Activated CD8-positive, alpha-beta memory T cell treated with anti-CD3 and anti-CD28 coated beads for 1 hour (primary cell): Measurements from ENCODE around the gene PPWD1.

Experiments
- DNase-seq, 2 donors: peaks; one replicate each; pipeline ENCODE4 v3.0.0-alpha.2; 2020; ENCODE audit warnings: low read depth in 1 of 2; ENCODE audit errors: extremely low read depth in 1 of 2

PPWD1 gene

DNA sequence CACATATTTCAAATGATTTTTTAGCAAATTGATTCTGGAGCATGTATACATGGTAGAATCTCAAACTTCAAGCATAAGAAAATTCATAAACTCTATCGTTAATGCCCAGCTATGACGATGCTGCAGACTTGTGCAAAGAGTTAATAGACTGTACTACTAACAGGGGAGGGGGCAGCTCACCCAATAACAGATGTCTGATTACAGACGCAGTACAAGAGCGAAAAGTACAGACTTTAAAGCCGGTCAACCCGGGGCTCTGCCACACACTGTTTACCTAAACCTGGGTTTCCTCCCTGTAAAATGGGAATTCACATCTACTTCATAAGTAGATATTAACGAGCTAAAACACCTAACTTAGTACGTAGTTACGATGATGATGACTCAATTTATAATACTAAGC, 60.4 kb downstream of the PPWD1 start:
- DNase-seq = no peak

DNA sequence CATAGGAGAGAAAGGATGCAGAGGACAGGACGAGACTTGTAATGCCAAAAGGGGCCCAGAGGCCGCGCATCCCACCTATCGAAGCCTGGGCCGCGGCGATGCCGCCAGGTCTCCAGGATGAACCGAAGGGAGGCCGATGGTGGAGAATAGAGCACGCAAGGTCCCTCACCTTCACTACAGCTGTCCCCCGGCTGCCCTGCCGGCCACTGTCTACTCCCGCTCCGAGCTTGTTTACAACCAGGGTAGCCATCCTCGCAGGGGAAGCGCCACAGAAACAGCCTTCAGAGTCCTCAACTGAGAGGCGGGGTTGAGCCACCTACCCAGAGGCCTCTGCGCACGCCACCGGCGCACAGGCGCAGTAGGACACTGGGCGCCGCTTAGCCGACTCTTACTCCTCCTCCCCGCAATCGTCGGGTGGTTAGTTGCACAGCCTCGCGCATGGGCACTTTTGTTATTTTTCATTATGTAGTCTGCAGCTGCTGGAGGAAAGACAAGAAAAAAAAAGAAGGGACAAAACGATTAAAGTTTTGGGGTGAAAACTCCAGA, 61.0 kb downstream of the PPWD1 start, which contains the start of gene TRIM23:
Gene TRIM23 (minus strand): TSS at position 309 of the 546 bp plus-strand sequence. CDS start 59 bp downstream, at position 250.
- DNase-seq = peak; percentile 79 to 82

DNA sequence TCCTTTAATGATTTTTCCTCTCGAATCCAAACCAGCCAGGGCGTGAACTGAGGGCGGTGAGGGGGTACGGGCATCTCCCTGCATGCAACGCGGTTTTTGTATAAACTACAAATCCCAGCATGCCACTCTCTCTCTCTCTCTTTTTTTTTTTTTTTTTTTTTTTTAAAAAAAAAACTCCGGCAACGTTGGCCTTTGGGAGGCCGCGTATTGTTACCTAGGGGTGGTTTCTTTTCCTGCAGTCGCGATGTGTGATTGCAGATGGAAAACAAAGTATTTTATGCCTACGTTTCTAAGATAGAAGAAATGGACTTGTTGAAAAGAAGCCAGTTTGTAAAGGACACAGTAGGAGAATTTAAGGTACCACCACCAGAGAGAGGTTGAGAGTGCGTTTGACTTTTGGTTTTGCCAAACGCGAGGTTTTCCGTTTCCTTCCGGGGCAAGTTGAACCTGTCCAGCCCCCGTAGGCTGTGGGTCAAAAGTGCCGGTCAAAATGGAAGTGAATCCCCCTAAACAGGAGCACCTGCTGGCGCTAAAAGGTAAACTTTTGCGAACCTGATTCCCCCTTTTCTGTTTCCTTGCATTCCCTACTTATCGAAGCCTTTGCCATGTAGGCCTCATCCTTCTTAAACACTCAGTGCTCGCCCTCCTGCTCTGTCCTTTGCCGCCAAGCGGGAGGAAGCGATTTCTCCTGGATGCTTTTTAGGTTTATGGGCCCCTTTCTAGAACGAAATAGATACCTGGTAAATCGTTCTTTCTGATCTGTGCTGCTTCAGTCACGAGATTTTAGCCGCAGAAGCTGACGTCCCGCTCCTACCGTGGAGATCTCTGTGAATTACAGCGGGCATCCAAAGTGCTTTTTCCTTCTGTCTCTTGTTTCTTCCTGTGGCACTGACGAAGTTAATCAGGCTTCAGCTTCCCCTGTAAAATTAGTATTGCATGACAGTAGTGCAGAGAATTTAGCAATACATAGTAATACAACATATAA, 61.8 kb downstream of the PPWD1 start, which contains the start of the genes SHLD3 and TRAPPC13:
Gene SHLD3 (plus strand): TSS at position 457 of the 985 bp plus-strand sequence. CDS start 4,561 bp downstream, outside the sequence.
Gene TRAPPC13 (plus strand): TSS at position 457 of the 985 bp plus-strand sequence. CDS start 34 bp downstream, at position 491.
- peak; percentile 63 for DNase-seq

DNA sequence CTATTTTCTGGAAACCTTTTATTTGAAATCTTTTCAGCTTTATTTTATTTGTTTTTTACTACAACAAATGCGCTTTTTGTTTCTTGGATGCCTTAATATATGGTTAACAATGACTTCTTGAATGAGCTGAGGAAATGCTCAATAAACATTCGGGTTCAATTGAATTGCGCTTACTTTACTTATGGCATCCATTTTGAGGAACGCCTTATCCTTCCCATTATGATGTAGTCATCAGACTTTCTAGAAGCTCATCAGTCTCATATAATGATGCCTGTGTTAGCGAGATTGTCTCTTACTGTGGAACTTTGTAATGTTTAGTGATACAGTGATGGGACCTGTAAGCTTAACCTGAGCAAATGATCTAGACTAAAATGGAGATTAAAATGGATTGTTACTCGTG, 62.6 kb downstream of the PPWD1 start:
- no peak for DNase-seq

DNA sequence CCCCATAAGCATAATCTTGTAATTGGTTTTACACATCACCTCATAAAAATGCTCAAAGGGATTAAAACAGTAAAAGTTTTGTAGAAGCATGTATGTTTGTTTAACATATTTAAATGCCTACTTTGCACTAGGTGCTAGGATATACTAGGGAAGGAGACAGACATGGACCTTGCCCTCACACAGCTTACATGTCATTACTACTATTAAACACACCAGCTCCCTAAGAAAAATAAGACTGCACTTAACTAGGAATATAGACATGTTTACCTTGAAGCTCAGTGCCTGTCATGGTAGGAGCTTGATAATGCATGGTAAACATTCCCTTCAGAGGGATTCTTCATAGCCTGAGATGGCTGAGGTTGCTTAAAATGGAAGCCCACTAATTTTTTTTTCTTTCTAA, 67.9 kb downstream of the PPWD1 start:
- DNase-seq = no peak
